Measurements from ENCODE around the gene CYTH2. TPM values are rescaled to one million over a fixed set of nuclear protein-coding genes. Genes with fewer than 3 reads are reported as not detected.
"Not testable (repeated sequence)": the region's sequence is repeated elsewhere in the genome, so short reads cannot be mapped to it uniquely, and the experiment has no call there.

The CYTH2 gene
- total RNA-seq, 2 experiments from 2014 or later: 43.2 to 50.7 TPM

- no peak for DNase-seq
- Mint-ChIP-seq H3K27ac (peak overlapping the region; percentile 54), H3K27me3 (no peaks in the 10 kb centered on the region), H3K4me1 (peaks cover 27% of the 10 kb centered on the region), H3K4me3 (no peak overlapping the region), H3K36me3 (ENCODE audit: low read depth) (peaks cover 11% of the 10 kb centered on the region), H3K9me3 (no peaks in the 10 kb centered on the region)
- POLR2A ChIA-PET: no interaction called here
- CTCF ChIA-PET: interaction anchor here (1.1 kb wide), 1 partner anchor 9 kb away, joined by 3 read pairs; no protein-coding TSS in a partner anchor
Measured at GRCh38 chr19:48483301-48483700, 14.1 kb downstream of the CYTH2 start.

- H3K4me1 Mint-ChIP-seq: peaks cover 27% of the 10 kb centered on the region
- H3K27me3 Mint-ChIP-seq: no peaks in the 10 kb centered on the region
- no peak overlapping the region for H3K4me3 Mint-ChIP-seq
- POLR2A ChIA-PET: no interaction called here
- CTCF ChIA-PET: interaction anchor here (0.6 kb wide), 1 partner anchor 218 kb away, joined by 5 read pairs; no protein-coding TSS in a partner anchor
- peaks cover 8% of the 10 kb centered on the region for H3K36me3 Mint-ChIP-seq (ENCODE audit: low read depth)
- DNase-seq: no peak
- H3K9me3 Mint-ChIP-seq: no peaks in the 10 kb centered on the region
- H3K27ac Mint-ChIP-seq: no peak overlapping the region
Measured at GRCh38 chr19:48484247-48484893, 15.2 kb downstream of the CYTH2 start.

- ChIA-PET POLR2A (no interaction called here), CTCF (no interaction called here)
- Mint-ChIP-seq H3K36me3 (ENCODE audit: low read depth) (peaks cover 3% of the 10 kb centered on the region), H3K4me3 (no peak overlapping the region), H3K9me3 (no peaks in the 10 kb centered on the region), H3K27me3 (peaks cover 6% of the 10 kb centered on the region), H3K4me1 (peaks cover 26% of the 10 kb centered on the region), H3K27ac (no peak overlapping the region)
- no peak for DNase-seq
Measured at GRCh38 chr19:48484931-48485612, 15.9 kb downstream of the CYTH2 start.

GRCh38 chr19:48486706-48487105 is 17.5 kb downstream of the CYTH2 start:
- not testable (repeated sequence) for H3K27ac Mint-ChIP-seq; H3K36me3 Mint-ChIP-seq (ENCODE audit: low read depth); H3K9me3 Mint-ChIP-seq; H3K4me3 Mint-ChIP-seq; DNase-seq
- H3K4me1 Mint-ChIP-seq: peaks cover 24% of the 10 kb centered on the region
- ChIA-PET POLR2A (interaction anchor here (0.7 kb wide), 1 partner anchor 16 kb away, joined by 6 read pairs; no protein-coding TSS in a partner anchor), CTCF (interaction anchor here (1.2 to 1.6 kb wide), 2 partner anchors 19 to 97 kb away, joined by 4 to 8 read pairs; no protein-coding TSS in a partner anchor)
- H3K27me3 Mint-ChIP-seq: peaks cover 14% of the 10 kb centered on the region

GRCh38 chr19:48487544-48487943 is 18.4 kb downstream of the CYTH2 start:
- Mint-ChIP-seq H3K27ac (no peak overlapping the region), H3K4me1 (peaks cover 24% of the 10 kb centered on the region), H3K27me3 (peaks cover 22% of the 10 kb centered on the region), H3K36me3 (ENCODE audit: low read depth) (peaks cover 2% of the 10 kb centered on the region), H3K4me3 (no peak overlapping the region), H3K9me3 (no peaks in the 10 kb centered on the region)
- DNase-seq: no peak
- POLR2A ChIA-PET: interaction anchor here (0.7 kb wide), 1 partner anchor 17 kb away, joined by 6 read pairs; no protein-coding TSS in a partner anchor
- CTCF ChIA-PET: interaction anchor here (1.1 to 1.6 kb wide), 4 partner anchors 18 to 122 kb away, joined by 3 to 8 read pairs (median 4); no protein-coding TSS in a partner anchor

GRCh38 chr19:48487948-48488347 is 18.8 kb downstream of the CYTH2 start:
- H3K27ac Mint-ChIP-seq: no peak overlapping the region
- no peak overlapping the region for H3K4me3 Mint-ChIP-seq
- peaks cover 28% of the 10 kb centered on the region for H3K4me1 Mint-ChIP-seq
- H3K9me3 Mint-ChIP-seq: no peaks in the 10 kb centered on the region
- peaks cover 24% of the 10 kb centered on the region for H3K27me3 Mint-ChIP-seq
- ChIA-PET CTCF (interaction anchor here (1.1 to 3.6 kb wide), 5 partner anchors 18 to 121 kb away, joined by 3 to 19 read pairs (median 4); no protein-coding TSS in a partner anchor), POLR2A (no interaction called here)
- DNase-seq: no peak
- peaks cover 4% of the 10 kb centered on the region for H3K36me3 Mint-ChIP-seq (ENCODE audit: low read depth)

- POLR2A ChIA-PET; H3K27ac Mint-ChIP-seq; H3K4me3 Mint-ChIP-seq; DNase-seq; H3K9me3 Mint-ChIP-seq; H3K36me3 Mint-ChIP-seq (ENCODE audit: low read depth): not testable (repeated sequence)
- Mint-ChIP-seq H3K27me3 (peaks cover 24% of the 10 kb centered on the region), H3K4me1 (peaks cover 32% of the 10 kb centered on the region)
- CTCF ChIA-PET: interaction anchor here (0.5 to 4.0 kb wide), 9 partner anchors 19 to 175 kb away, joined by 3 to 23 read pairs (median 4); no protein-coding TSS in a partner anchor
Measured at GRCh38 chr19:48488478-48488877, 19.3 kb downstream of the CYTH2 start.

GRCh38 chr19:48489608-48490216 is 20.5 kb downstream of the CYTH2 start:
- Mint-ChIP-seq H3K27me3 (peaks cover 32% of the 10 kb centered on the region), H3K4me1 (peaks cover 39% of the 10 kb centered on the region), H3K4me3 (no peak overlapping the region), H3K36me3 (ENCODE audit: low read depth) (peaks cover 4% of the 10 kb centered on the region), H3K9me3 (no peaks in the 10 kb centered on the region), H3K27ac (no peak overlapping the region)
- POLR2A ChIA-PET: no interaction called here
- CTCF ChIA-PET: interaction anchor here (0.7 to 4.0 kb wide), 22 partner anchors 9 to 176 kb away, joined by 3 to 24 read pairs (median 6); a partner anchor contains a TSS
- peak; percentile 81 for DNase-seq

- peaks cover 42% of the 10 kb centered on the region for H3K27me3 Mint-ChIP-seq
- peaks cover 4% of the 10 kb centered on the region for H3K36me3 Mint-ChIP-seq (ENCODE audit: low read depth)
- peaks cover 46% of the 10 kb centered on the region for H3K4me1 Mint-ChIP-seq
- H3K4me3 Mint-ChIP-seq: no peak overlapping the region
- H3K9me3 Mint-ChIP-seq: no peaks in the 10 kb centered on the region
- ChIA-PET CTCF (interaction anchor here (0.7 to 4.0 kb wide), 8 partner anchors 11 to 170 kb away, joined by 3 to 24 read pairs (median 5); a partner anchor contains a TSS), POLR2A (no interaction called here)
- H3K27ac Mint-ChIP-seq: no peak overlapping the region
- DNase-seq: peak; percentile 55
Measured at GRCh38 chr19:48490981-48491792, 22.0 kb downstream of the CYTH2 start.

GRCh38 chr19:48491793-48492123 is 22.6 kb downstream of the CYTH2 start:
- H3K27me3 Mint-ChIP-seq: peaks cover 45% of the 10 kb centered on the region
- H3K36me3 Mint-ChIP-seq (ENCODE audit: low read depth): peaks cover 4% of the 10 kb centered on the region
- ChIA-PET CTCF (interaction anchor here (1.6 to 4.0 kb wide), 3 partner anchors 8 to 16 kb away, joined by 3 to 24 read pairs (median 23); no protein-coding TSS in a partner anchor), POLR2A (no interaction called here)
- peaks cover 46% of the 10 kb centered on the region for H3K4me1 Mint-ChIP-seq
- no peak overlapping the region for H3K4me3 Mint-ChIP-seq
- no peak overlapping the region for H3K27ac Mint-ChIP-seq
- no peaks in the 10 kb centered on the region for H3K9me3 Mint-ChIP-seq
- no peak for DNase-seq

- H3K9me3 Mint-ChIP-seq: no peaks in the 10 kb centered on the region
- H3K36me3 Mint-ChIP-seq (ENCODE audit: low read depth): peaks cover 4% of the 10 kb centered on the region
- ChIA-PET POLR2A (interaction anchor here (0.6 kb wide), 1 partner anchor 126 kb away, joined by 4 read pairs; the partner anchor contains the start of genes RPL18 and SPHK2), CTCF (interaction anchor here (0.6 to 3.7 kb wide), 7 partner anchors 10 to 90 kb away, joined by 3 to 24 read pairs (median 3); no protein-coding TSS in a partner anchor)
- peak overlapping the region; percentile 82 for H3K27ac Mint-ChIP-seq
- H3K4me1 Mint-ChIP-seq: peaks cover 46% of the 10 kb centered on the region
- DNase-seq: peak; percentile 91
- H3K4me3 Mint-ChIP-seq: peak overlapping the region; percentile 67
- peaks cover 53% of the 10 kb centered on the region for H3K27me3 Mint-ChIP-seq
Measured at GRCh38 chr19:48492925-48493717, 24.0 kb downstream of the CYTH2 start.
